ENCODE measurements around the gene LRP2.

Gene LRP2

DNA sequence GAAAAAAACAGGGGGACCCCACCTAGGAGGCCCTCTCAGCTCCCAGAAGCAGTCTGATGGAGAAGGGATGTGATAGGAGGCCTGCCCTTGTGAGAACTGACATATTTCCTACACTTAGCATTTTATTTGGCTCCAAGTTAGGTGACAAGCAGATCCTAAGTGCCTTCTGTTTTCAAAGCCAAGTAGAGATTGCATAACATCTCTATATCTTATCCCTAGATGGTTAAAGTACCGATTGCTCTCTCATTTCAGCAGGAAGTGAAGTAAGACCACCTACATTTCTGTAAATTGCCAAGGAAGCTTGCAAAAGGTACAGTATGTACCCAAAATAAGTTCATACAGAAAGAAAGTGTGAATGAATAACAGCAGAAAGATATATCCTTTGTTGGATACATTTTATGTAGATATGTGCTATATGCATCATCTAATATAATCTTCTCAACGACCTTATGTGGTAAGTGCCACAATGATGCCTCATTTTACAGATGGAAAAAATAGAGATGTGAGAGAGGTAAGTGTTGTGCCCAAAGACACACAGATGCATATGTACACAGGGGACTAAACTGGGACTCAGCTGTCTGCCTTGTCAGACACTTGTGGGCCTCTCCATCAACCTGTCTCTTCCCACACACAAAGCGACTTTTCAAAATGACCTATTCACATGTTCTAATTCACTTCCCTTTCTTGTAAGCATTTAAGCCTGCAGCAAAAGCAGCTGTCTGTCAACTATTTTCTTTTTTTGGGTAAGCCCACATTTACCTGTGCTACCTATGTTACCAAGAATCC, 254.0 kb downstream of the LRP2 start:
- Histone ChIP-seq H3K79me2 (ENCODE audit: insufficient read depth, low read length) (no peaks in the 10 kb centered on the region), H3K4me1 (ENCODE audit: insufficient read depth, low read length, poor library complexity, severe bottlenecking) (peaks cover 65% of the 10 kb centered on the region), H3K9ac (ENCODE audit: low read depth, low read length, poor library complexity, severe bottlenecking) (no peak overlapping the region), H3K4me2 (ENCODE audit: low read depth, low read length, poor library complexity, severe bottlenecking) (peak overlapping the region; percentile 68), H3K27me3 (ENCODE audit: insufficient read depth, low read length, poor library complexity, severe bottlenecking) (no peaks in the 10 kb centered on the region), H3F3A (ENCODE audit: low read depth) (peaks cover 12% of the 10 kb centered on the region), H3K36me3 (ENCODE audit: insufficient read depth, low read length) (no peaks in the 10 kb centered on the region), H3K9me2 (replicated peaks; ENCODE audit: low read depth, low read length) (no peaks in the 10 kb centered on the region), H4K20me1 (ENCODE audit: insufficient read depth, low read length, poor library complexity, severe bottlenecking) (no peaks in the 10 kb centered on the region), H3K9me3 (ENCODE audit: insufficient read depth, low read depth, low read length) (no peaks in the 10 kb centered on the region), H2AFZ (ENCODE audit: low read length) (no peak overlapping the region), H3K4me3 (ENCODE audit: low read length, poor library complexity, severe bottlenecking) (peak overlapping the region; percentile 8)
- TF ChIP-seq EZH2phosphoT487 (IDR thresholded peaks at IDR 0.05; ENCODE audit: borderline replicate concordance) = no peak
- TF ChIP-seq, protein P1, sequence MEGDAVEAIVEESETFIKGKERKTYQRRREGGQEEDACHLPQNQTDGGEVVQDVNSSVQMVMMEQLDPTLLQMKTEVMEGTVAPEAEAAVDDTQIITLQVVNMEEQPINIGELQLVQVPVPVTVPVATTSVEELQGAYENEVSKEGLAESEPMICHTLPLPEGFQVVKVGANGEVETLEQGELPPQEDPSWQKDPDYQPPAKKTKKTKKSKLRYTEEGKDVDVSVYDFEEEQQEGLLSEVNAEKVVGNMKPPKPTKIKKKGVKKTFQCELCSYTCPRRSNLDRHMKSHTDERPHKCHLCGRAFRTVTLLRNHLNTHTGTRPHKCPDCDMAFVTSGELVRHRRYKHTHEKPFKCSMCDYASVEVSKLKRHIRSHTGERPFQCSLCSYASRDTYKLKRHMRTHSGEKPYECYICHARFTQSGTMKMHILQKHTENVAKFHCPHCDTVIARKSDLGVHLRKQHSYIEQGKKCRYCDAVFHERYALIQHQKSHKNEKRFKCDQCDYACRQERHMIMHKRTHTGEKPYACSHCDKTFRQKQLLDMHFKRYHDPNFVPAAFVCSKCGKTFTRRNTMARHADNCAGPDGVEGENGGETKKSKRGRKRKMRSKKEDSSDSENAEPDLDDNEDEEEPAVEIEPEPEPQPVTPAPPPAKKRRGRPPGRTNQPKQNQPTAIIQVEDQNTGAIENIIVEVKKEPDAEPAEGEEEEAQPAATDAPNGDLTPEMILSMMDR (conservative IDR thresholded peaks at IDR 0.05; ENCODE audit: low read length) = no peak

DNA sequence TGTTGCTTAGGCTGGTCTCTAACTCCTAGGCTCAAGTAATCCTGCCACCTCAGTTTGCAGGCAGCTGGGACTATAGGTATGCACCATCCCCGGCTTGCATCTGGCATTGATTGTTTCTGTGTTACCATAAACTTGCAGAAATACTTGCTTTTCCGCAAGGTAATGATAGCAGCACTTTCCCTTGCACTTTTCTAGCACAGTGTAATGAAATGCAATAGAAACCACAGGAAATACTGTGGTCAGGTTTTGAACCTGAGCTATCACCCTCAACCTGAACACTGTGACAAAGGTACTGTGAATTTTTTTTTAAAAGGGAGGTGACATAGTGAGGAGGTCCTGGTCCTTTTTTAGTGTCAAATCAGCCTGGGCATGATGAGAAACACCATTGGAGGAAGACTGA, 254.7 kb downstream of the LRP2 start:
- peaks cover 12% of the 10 kb centered on the region for H3F3A ChIP-seq (ENCODE audit: low read depth)
- H3K4me1 ChIP-seq (ENCODE audit: insufficient read depth, low read length, poor library complexity, severe bottlenecking) = peaks cover 62% of the 10 kb centered on the region
- H3K9me2 ChIP-seq (replicated peaks; ENCODE audit: low read depth, low read length) = no peaks in the 10 kb centered on the region
- H3K9ac ChIP-seq (ENCODE audit: low read depth, low read length, poor library complexity, severe bottlenecking) = no peak overlapping the region
- H3K79me2 ChIP-seq (ENCODE audit: insufficient read depth, low read length) = no peaks in the 10 kb centered on the region
- H3K9me3 ChIP-seq (ENCODE audit: insufficient read depth, low read depth, low read length) = no peaks in the 10 kb centered on the region
- no peaks in the 10 kb centered on the region for H3K36me3 ChIP-seq (ENCODE audit: insufficient read depth, low read length)
- peak overlapping the region; percentile 68 for H3K4me2 ChIP-seq (ENCODE audit: low read depth, low read length, poor library complexity, severe bottlenecking)
- no peak overlapping the region for H2AFZ ChIP-seq (ENCODE audit: low read length)
- H3K27me3 ChIP-seq (ENCODE audit: insufficient read depth, low read length, poor library complexity, severe bottlenecking) = no peaks in the 10 kb centered on the region
- TF ChIP-seq, protein P1 (conservative IDR thresholded peaks at IDR 0.05; ENCODE audit: low read length) = no peak
- TF ChIP-seq EZH2phosphoT487 (IDR thresholded peaks at IDR 0.05; ENCODE audit: borderline replicate concordance) = no peak
- no peaks in the 10 kb centered on the region for H4K20me1 ChIP-seq (ENCODE audit: insufficient read depth, low read length, poor library complexity, severe bottlenecking)
- peak overlapping the region; percentile 21 for H3K4me3 ChIP-seq (ENCODE audit: low read length, poor library complexity, severe bottlenecking)

DNA sequence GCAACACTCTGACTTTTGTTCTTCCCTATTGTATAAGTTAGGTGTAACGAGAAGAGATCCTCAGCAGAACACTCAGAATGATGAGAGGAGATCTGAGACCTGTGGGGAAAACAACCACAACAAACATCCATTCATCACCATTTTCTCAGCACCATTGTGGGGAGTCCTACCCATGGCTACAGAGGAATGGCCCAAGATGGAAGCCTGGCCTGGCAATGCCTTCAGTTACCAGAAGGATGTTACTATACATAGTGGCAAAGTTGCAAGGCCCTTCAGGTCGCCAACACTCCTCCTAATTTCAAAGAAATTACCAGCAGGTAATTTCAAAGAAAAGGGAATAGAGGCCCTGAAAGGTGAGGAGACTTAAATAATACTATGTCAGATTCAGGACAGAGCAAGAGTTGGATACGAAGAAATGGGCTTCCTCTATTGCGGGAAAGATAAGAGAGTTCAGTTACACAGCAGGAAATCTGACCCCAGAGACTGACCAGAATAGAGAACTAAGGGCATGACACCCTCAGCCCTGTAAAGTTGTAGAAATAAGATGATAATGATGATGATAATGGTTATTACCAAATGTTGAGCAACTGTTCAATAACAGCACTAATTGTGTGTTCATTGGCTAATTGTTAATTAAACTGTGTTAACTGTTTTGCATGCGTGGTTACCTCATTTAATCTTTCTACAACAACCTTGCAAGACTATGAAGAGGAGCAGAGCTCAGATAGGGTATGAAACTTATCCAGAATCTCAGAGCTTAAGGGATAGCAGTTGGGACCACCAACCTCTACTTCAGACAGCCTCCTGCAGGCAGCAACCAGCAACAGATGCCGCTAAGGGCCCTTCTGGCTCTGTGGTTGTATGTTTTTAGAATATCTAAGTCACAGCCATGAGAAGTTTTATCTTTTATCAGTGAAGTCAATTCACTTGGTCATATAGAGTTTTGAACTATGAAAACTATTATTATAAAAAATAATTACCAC, 255.5 kb downstream of the LRP2 start:
- H3K27me3 ChIP-seq (ENCODE audit: insufficient read depth, low read length, poor library complexity, severe bottlenecking) = no peaks in the 10 kb centered on the region
- TF ChIP-seq, protein P1 (conservative IDR thresholded peaks at IDR 0.05; ENCODE audit: low read length) = peak; percentile 44
- no peak for TF ChIP-seq EZH2phosphoT487 (IDR thresholded peaks at IDR 0.05; ENCODE audit: borderline replicate concordance)
- no peaks in the 10 kb centered on the region for H4K20me1 ChIP-seq (ENCODE audit: insufficient read depth, low read length, poor library complexity, severe bottlenecking)
- H3K79me2 ChIP-seq (ENCODE audit: insufficient read depth, low read length) = no peaks in the 10 kb centered on the region
- H3K4me2 ChIP-seq (ENCODE audit: low read depth, low read length, poor library complexity, severe bottlenecking) = peak overlapping the region; percentile 68
- H3K4me3 ChIP-seq (ENCODE audit: low read length, poor library complexity, severe bottlenecking) = peak overlapping the region; percentile 21
- H3K9me3 ChIP-seq (ENCODE audit: insufficient read depth, low read depth, low read length) = no peaks in the 10 kb centered on the region
- H3K36me3 ChIP-seq (ENCODE audit: insufficient read depth, low read length) = no peaks in the 10 kb centered on the region
- no peaks in the 10 kb centered on the region for H3K9me2 ChIP-seq (replicated peaks; ENCODE audit: low read depth, low read length)
- H3F3A ChIP-seq (ENCODE audit: low read depth) = peaks cover 12% of the 10 kb centered on the region
- no peak overlapping the region for H2AFZ ChIP-seq (ENCODE audit: low read length)
- peak overlapping the region; percentile 55 for H3K9ac ChIP-seq (ENCODE audit: low read depth, low read length, poor library complexity, severe bottlenecking)
- H3K4me1 ChIP-seq (ENCODE audit: insufficient read depth, low read length, poor library complexity, severe bottlenecking) = peaks cover 64% of the 10 kb centered on the region

Measured in Loucy (cell line).